Gastroesophageal sphincter (tissue), 4 donors: ENCODE results near the gene GARIN5B. TPM values are rescaled to one million over a fixed set of nuclear protein-coding genes. Genes with fewer than 3 reads are reported as not detected.
"Not testable (repeated sequence)": the region's sequence is repeated elsewhere in the genome, so short reads cannot be mapped to it uniquely, and the experiment has no call there.

Experiments used
- ATAC-seq: fragments of 150-250 bp; one replicate; pipeline ENCODE4 v1.9.1; 2016; ENCODE audit warnings: mild to moderate bottlenecking, moderate library complexity
- H3K27ac ChIP-seq, 4 donors: fragments of 200-600 bp; sonication (generic) in 3 of 4; 1 replicate in 3 of 4; 2 replicates in 1 of 4; pipeline ENCODE4 v1.5.1; 2016 to 2019
- H3K27me3 ChIP-seq: fragments of 200-600 bp; sonication (generic); one replicate; pipeline ENCODE4 v1.5.1; 2019
- H3K36me3 ChIP-seq, 2 donors: fragments of 200-600 bp; sonication (generic); one replicate each; pipeline ENCODE4 v1.5.1; 2019; ENCODE audit warnings: control low read depth in 1 of 2
- H3K4me1 ChIP-seq, 3 donors: fragments of 200-600 bp; sonication (generic); 1 replicate in 2 of 3; 2 replicates in 1 of 3; pipeline ENCODE4 v1.5.1; 2016 to 2019; ENCODE audit warnings: control low read depth in 2 of 3
- H3K4me3 ChIP-seq, 2 donors: fragments of 200-600 bp; sonication (generic); one replicate each; pipeline ENCODE4 v1.5.1; 2019; ENCODE audit warnings: mild to moderate bottlenecking in 1 of 2, moderate library complexity in 1 of 2
- H3K9me3 ChIP-seq, 3 donors: fragments of 200-600 bp; sonication (generic); one replicate each; pipeline ENCODE4 v1.5.1; 2017 to 2019; ENCODE audit warnings: control low read depth in 2 of 3
- CTCF ChIP-seq, 4 experiments: fragments of 200-600 bp in 2 of 4; fragments of 450-650 bp in 2 of 4; sonication (generic) in 1 of 4; IDR thresholded peaks; one replicate each; pipeline ENCODE4 v1.5.1; 2017 to 2019; ENCODE audit warnings: antibody characterized with exemption in 4 of 4, mild to moderate bottlenecking in 2 of 4, moderate library complexity in 2 of 4
- EP300 ChIP-seq: sonication (generic); formaldehyde crosslinking; IDR thresholded peaks from one replicate; pipeline ENCODE4 v1.6.1; 2017; ENCODE audit warnings: antibody characterized with exemption, mild to moderate bottlenecking
- POLR2A ChIP-seq, 2 donors: fragments of 450-650 bp; IDR thresholded peaks; one replicate each; pipeline ENCODE4 v1.6.1; 2017; ENCODE audit warnings: antibody characterized with exemption in 2 of 2, mild to moderate bottlenecking in 2 of 2, moderate library complexity in 1 of 2
- POLR2AphosphoS5 ChIP-seq: sonication (generic); formaldehyde crosslinking; IDR thresholded peaks from one replicate; pipeline ENCODE4 v1.6.1; 2017; ENCODE audit warnings: antibody characterized with exemption
- WGBS, 2 donors: methylation state at CpG; one replicate each; pipeline ENCODE4 v1.1.5; 2018; ENCODE audit warnings: low coverage in 1 of 2; 5-methylcytosine and 5-hydroxymethylcytosine counted together
- total RNA-seq, 4 donors: library from RNA; depleted of rRNA; stranded (reverse); fragments of >200 nt; gene quantifications; one replicate each; pipeline ENCODE4 v1.1.0, GENCODE V29; 2016

The GARIN5B gene
- total RNA-seq, result not detected

GRCh38 chr19:55362990-55363716 lies at the start of gene GARIN5B:
TSS of gene GARIN5B (minus strand) at chr19:55363260. CDS start at chr19:55363066, 194 bp downstream.
- Histone ChIP-seq H3K36me3 (no peaks in the 10 kb centered on the region), H3K4me1 (no peaks in the 10 kb centered on the region), H3K4me3 (no peak within 1 kb of the TSS), H3K9me3 (no peaks in the 10 kb centered on the region), H3K27me3 (peaks cover 75% of the 10 kb centered on the region), H3K27ac (no peak within 1 kb of the TSS)
- no peak for ATAC-seq
- WGBS, 2 donors, result 50% methylated on average over 2 of the region's 27 CpGs; no CpG with 5 or more reads in 1 of the 2 donors
- TF ChIP-seq POLR2A (IDR thresholded peaks at IDR 0.05) (no peak), EP300 (no peak), CTCF (IDR thresholded peaks at IDR 0.05) (no peak), POLR2AphosphoS5 (no peak)

GRCh38 chr19:55410168-55410567 lies 47.1 kb upstream of the GARIN5B start:
- H3K4me1 ChIP-seq, result peaks cover 0 to 22% (median 16%) of the 10 kb centered on the region in 3 donors
- TF ChIP-seq POLR2AphosphoS5 (no peak), CTCF (IDR thresholded peaks at IDR 0.05) (no peak), EP300 (no peak), POLR2A (IDR thresholded peaks at IDR 0.05) (no peak)
- H3K27ac ChIP-seq, result no peak overlapping the region
- H3K36me3 ChIP-seq, result peaks cover 0 to 12% of the 10 kb centered on the region in 2 donors
- ATAC-seq, result no peak
- no peaks in the 10 kb centered on the region for H3K27me3 ChIP-seq
- no peaks in the 10 kb centered on the region for H3K9me3 ChIP-seq
- H3K4me3 ChIP-seq, result no peak overlapping the region
- 67 to 83% methylated on average over 1 of the region's 2 CpGs for WGBS, 2 donors

- Histone ChIP-seq H3K27ac (peak overlapping the region in 2 of 4 donors; percentile 97 to 98), H3K4me1 (peaks cover 0 to 22% (median 16%) of the 10 kb centered on the region in 3 donors), H3K36me3 (peaks cover 0 to 21% of the 10 kb centered on the region in 2 donors)
- whole genome bisulfite sequencing, 2 donors, result 92% methylated on average over 7 of the region's 8 CpGs; no CpG with 5 or more reads in 1 of the 2 donors
- H3K9me3 ChIP-seq, H3K27me3 ChIP-seq, ATAC-seq, H3K4me3 ChIP-seq: not testable (repeated sequence)
Observed at GRCh38 chr19:55409179-55409578, 46.1 kb upstream of the GARIN5B start.

- Histone ChIP-seq H3K4me1 (peaks cover 0 to 22% (median 16%) of the 10 kb centered on the region in 3 donors), H3K27me3 (no peaks in the 10 kb centered on the region), H3K9me3 (no peaks in the 10 kb centered on the region), H3K36me3 (peaks cover 0 to 27% of the 10 kb centered on the region in 2 donors), H3K27ac (peak overlapping the region; percentile 81 to 98 (median 96)), H3K4me3 (peak overlapping the region; percentile 28 to 85)
- 53 to 60% methylated on average over 3 to 9 of the region's 9 CpGs for WGBS, 2 donors
- ATAC-seq, result no peak
- no peak for TF ChIP-seq CTCF (IDR thresholded peaks at IDR 0.05)
- no peak for TF ChIP-seq EP300
- no peak for TF ChIP-seq POLR2A (IDR thresholded peaks at IDR 0.05)
- TF ChIP-seq POLR2AphosphoS5, result no peak
Observed at GRCh38 chr19:55408533-55408872, 45.4 kb upstream of the GARIN5B start.

GRCh38 chr19:55407800-55408532 lies 44.9 kb upstream of the GARIN5B start:
- Histone ChIP-seq H3K27me3 (no peaks in the 10 kb centered on the region), H3K9me3 (no peaks in the 10 kb centered on the region), H3K4me3 (peak overlapping the region; percentile 55 to 85), H3K4me1 (peaks cover 0 to 22% (median 16%) of the 10 kb centered on the region in 3 donors), H3K36me3 (peaks cover 0 to 33% of the 10 kb centered on the region in 2 donors), H3K27ac (peak overlapping the region; percentile 81 to 98 (median 96))
- no peak for TF ChIP-seq CTCF (IDR thresholded peaks at IDR 0.05)
- no peak for TF ChIP-seq POLR2A (IDR thresholded peaks at IDR 0.05)
- no peak for TF ChIP-seq EP300
- no peak for TF ChIP-seq POLR2AphosphoS5
- 0% methylated on average over 18 of the region's 72 CpGs; no CpG with 5 or more reads in 1 of the 2 donors for WGBS, 2 donors
- ATAC-seq, result peak; percentile 95
